Measurements from ENCODE around the gene ELFN2.

DNA sequence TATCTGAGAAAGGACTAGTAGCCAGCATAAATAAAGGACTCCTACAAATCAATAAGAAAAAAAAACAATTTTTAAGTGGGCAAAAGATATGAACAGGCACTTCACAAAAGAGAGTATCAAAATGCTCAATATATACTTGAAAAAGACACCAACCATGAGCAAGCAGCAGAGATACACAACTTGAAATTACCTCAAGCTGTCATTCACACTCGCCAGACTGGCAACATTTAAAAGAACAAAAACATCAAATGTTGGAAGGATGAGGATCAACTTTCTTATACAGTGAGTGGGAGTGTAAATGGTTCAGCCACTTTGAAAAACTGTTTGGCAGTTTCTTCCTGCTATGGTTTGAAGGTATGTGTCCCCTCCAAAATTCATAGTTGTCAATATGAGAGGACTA, 23.9 kb upstream of the ELFN2 start:
- TF ChIP-seq EZH2 (IDR thresholded peaks at IDR 0.05; ENCODE audit: insufficient read depth, poor library complexity, severe bottlenecking): no peak
- TF ChIP-seq EZH2phosphoT487 (IDR thresholded peaks at IDR 0.05; ENCODE audit: insufficient read depth, low read depth): no peak

All from GM23248 (cell line).